GM21367 (cell line): ENCODE results near the gene BIRC2.
A peak's percentile ranks its signal among the peaks of the same experiment; 100 is the strongest.

Experiments
- ATAC-seq: cut with Tn5 transposase; IDR thresholded peaks from one replicate; pipeline ENCODE4 v1.9.1; 2021; ENCODE audit not compliant: unreplicated experiment

The BIRC2 gene

GRCh38 chr11:102322560-102322959 is 24.5 kb upstream of the BIRC2 start:
- no peak for ATAC-seq

DNA sequence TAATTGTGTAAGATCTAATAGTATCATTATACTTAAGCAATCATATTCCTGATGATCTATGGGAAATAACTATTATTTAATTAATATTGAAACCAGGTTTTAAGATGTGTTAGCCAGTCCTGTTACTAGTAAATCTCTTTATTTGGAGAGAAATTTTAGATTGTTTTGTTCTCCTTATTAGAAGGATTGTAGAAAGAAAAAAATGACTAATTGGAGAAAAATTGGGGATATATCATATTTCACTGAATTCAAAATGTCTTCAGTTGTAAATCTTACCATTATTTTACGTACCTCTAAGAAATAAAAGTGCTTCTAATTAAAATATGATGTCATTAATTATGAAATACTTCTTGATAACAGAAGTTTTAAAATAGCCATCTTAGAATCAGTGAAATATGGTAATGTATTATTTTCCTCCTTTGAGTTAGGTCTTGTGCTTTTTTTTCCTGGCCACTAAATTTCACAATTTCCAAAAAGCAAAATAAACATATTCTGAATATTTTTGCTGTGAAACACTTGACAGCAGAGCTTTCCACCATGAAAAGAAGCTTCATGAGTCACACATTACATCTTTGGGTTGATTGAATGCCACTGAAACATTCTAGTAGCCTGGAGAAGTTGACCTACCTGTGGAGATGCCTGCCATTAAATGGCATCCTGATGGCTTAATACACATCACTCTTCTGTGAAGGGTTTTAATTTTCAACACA is 23.3 kb upstream of the BIRC2 start:
- ATAC-seq: no peak

DNA sequence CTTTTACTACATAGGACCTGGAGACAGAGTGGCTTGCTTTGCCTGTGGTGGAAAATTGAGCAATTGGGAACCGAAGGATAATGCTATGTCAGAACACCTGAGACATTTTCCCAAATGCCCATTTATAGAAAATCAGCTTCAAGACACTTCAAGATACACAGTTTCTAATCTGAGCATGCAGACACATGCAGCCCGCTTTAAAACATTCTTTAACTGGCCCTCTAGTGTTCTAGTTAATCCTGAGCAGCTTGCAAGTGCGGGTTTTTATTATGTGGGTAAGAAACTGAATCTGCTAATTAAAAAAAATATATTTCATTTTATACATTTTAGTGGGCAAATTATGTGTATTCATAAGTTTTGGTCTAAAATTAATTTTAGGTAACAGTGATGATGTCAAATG is 21.9 kb upstream of the BIRC2 start:
- ATAC-seq: no peak

DNA sequence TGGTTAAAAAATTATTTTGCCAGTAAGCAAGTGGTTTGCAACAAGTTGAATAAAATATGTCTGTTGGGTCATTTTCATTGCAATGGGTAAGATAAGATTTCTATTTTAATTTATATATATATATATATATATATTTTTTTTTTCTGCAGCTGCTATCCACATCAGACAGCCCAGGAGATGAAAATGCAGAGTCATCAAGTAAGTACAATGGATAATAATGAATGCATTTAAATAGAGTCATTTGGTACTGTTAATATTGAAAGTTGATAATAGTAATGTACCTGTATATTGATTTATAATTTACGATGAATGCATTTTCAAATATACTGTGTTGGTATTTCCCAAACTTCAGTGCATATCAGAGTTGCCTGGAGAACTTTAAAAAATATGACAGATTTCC is 18.3 kb upstream of the BIRC2 start:
- no peak for ATAC-seq

DNA sequence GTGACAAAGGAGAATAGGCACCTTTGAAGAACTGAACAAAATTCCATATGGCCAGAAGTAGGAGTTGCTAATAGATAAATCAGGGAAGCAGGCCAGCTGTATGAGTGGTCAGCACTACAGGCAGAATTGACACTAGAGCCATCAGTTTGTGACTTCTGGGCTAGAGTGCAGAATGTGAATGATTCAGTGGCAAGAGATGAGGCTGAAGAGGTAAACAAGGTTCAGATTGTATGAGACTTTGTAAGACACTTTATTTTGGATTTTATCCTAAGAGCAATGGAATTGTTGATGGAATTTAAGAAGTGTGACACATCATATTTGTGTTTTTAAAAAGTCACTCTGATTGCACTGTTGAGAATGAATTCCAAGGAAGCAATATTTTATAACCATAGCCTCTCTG is 16.8 kb upstream of the BIRC2 start:
- ATAC-seq: no peak

DNA sequence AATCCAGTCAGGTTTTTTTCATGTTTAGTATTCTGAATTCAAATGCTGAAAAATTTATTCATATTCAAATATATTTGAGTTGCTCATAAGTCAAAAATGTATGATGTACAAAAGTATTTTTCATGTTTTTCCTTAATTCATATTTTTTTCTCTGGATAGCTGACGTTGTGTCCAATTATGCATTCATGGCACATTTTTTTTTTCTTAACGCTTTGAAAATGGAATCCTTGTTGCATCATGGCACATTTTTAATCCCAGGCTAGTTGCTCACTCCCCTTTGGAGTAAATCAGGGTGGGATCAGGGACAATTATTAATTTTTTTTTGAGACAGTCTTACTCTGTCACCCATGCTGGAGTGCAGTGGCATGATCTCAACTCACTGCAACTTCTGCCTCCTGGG is 15.7 kb upstream of the BIRC2 start:
- ATAC-seq: no peak

DNA sequence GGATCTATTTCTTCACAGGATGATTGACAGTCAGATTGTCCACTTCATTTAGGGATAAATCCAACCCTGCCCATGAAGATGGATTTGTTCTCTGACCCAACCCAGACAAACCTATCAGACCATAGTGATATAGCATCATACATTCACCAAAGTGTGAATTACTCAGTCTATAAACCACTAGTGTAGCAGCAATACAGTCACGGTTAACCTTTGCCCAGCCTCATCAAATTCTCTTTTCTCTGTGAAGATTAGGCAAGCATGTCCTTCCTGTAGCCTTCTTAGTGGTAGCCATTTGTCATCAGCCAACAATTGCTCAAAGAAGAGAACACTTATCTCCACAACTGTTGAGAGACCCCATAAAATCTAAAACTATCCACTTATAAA is 14.4 kb upstream of the BIRC2 start:
- no peak for ATAC-seq

- no peak for ATAC-seq
These were observed 8.5 kb upstream of the BIRC2 start for GRCh38 chr11:102338479-102339010.

GRCh38 chr11:102341311-102341710 is 5.7 kb upstream of the BIRC2 start:
- peak; percentile 0 for ATAC-seq

DNA sequence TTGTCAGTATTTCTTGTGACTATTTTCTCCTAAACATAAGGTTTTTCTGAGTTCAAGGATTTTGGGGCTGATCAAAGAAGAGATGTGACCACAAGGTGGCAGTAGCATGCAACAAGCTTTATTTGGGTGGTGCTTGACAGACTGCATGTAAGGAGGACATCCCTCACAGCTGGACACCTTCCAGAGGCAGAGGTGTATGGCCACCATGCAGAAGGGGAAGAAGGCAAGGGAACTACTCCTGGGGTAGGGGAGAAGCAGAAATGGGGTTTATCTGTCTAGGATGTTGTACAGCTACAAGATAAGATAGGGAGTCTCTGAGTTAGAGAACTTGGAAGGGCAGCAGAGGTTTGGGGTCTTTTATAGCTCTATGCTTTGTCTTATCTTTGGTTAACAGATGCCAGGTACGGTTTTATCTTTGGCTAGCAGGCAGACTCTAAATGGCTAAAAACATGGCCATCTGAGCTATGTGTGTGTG is 5.1 kb upstream of the BIRC2 start:
- peak; percentile 44 for ATAC-seq

- no peak for ATAC-seq
These were observed 3.2 kb upstream of the BIRC2 start for GRCh38 chr11:102343809-102344208.

GRCh38 chr11:102345904-102346303 is 1.1 kb upstream of the BIRC2 start:
- ATAC-seq: no peak

DNA sequence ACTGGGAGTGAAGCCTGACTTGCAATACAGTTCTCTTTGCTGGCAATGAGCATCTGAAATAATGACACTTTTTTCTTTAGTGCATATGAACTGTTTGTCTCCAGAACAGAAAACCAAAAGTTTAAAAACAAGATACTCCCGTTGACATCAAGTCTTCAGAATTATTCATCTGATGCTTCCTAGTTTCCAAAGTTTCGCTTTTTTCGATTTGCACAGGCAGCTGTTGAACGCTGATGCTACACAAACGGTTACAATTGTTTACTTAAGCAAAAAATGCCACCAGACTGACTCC is 612 bp upstream of the BIRC2 start:
- ATAC-seq: no peak

DNA sequence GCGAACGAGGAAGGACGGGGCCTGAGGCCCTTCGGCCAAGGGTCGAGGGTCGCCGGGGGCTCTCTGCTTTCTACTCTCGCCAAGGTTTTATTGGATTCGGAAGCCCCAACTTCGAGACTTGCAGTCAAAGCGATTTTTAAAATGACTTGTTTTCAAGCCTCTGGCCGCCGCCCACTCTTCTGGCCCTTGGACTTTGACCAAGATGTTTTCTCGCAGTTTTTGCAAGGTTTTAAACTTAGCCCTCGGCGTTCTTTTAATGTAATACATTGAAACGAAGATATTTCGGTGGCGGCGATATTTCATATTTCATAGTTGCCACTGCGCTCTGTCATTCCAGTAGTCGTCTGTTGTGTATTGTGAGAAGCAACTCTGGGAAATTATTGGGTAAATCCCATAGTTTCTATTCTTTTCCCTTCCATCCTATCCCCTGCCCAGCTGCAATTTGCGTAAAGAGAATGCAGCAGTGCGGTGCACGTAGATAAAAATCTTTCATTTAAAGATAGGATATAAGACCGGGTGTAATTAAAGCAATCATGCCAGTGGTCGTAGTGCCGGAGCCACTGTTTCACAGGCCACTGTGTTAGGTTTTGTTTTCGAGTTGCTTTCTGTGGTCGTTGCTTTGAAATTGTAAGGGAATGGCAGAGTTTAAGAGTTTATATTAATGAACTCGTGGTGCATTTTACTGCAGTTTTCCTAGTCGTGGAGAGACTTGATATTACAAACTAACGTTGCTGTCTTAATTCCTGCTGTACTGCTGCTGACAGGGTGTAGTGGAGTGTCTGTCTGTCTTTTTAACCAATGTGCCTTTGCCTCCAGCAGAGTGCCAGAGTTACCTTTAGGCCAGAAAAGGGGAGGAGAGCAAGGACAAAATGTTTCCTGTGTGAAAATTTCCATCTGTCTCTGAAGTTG is 702 bp downstream of the BIRC2 start:
- peak; percentile 23 for ATAC-seq

GRCh38 chr11:102357116-102357515 is 10.1 kb downstream of the BIRC2 start:
- ATAC-seq: no peak

DNA sequence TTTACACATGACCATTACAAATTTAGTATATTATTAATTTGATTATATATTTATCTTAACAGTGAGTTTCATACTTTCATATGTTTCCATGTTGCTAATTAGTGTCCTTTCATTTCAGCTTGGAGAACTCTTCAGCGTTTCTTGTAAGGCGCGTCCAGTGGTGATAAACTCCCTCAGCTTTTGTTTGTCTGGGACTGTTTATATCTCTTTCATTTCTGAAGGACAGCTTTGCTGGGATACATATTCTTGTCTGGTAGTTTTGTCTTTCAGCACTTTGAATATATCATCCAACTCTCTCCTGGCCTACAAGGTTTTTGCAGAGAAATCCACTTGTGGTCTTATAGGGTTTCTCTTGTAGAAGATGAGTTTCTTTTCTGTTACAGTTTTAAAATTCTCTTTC is 12.4 kb downstream of the BIRC2 start:
- no peak for ATAC-seq

GRCh38 chr11:102360681-102361080 is 13.7 kb downstream of the BIRC2 start:
- no peak for ATAC-seq

- ATAC-seq: peak; percentile 90
These were observed 14.3 kb downstream of the BIRC2 start for GRCh38 chr11:102361086-102362031.

GRCh38 chr11:102364991-102365390 is 18.0 kb downstream of the BIRC2 start:
- ATAC-seq: no peak

DNA sequence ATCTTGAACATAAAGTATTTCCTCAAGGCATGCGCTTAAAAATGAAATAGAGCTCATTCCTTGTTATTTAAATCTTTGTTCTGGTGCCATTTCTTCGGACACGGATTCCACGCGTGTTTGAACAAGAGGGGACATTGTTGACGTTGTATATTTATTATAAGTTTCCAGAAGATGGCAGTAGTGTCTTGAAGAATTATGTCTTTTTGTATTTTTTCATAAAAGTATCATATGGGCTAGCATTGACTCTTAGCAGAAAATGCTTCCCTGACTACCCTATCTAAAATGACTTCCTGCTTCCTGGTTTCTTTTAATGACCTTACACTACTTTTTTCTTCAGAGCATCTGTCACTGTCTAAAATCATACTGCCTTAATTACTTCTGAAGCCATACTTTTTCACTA is 20.4 kb downstream of the BIRC2 start:
- no peak for ATAC-seq

- peak; percentile 100 for ATAC-seq
These were observed 21.5 kb downstream of the BIRC2 start for GRCh38 chr11:102368472-102368871.
